ENCODE results near the gene PHLDB2. TPM values are rescaled to one million over a fixed set of nuclear protein-coding genes. Genes with fewer than 3 reads are reported as not detected.

PHLDB2 gene
- total and polyA plus RNA-seq, 2 of the 4 experiments (the other 2 are of a cell fraction) = 10.6 to 28.7 TPM

DNA sequence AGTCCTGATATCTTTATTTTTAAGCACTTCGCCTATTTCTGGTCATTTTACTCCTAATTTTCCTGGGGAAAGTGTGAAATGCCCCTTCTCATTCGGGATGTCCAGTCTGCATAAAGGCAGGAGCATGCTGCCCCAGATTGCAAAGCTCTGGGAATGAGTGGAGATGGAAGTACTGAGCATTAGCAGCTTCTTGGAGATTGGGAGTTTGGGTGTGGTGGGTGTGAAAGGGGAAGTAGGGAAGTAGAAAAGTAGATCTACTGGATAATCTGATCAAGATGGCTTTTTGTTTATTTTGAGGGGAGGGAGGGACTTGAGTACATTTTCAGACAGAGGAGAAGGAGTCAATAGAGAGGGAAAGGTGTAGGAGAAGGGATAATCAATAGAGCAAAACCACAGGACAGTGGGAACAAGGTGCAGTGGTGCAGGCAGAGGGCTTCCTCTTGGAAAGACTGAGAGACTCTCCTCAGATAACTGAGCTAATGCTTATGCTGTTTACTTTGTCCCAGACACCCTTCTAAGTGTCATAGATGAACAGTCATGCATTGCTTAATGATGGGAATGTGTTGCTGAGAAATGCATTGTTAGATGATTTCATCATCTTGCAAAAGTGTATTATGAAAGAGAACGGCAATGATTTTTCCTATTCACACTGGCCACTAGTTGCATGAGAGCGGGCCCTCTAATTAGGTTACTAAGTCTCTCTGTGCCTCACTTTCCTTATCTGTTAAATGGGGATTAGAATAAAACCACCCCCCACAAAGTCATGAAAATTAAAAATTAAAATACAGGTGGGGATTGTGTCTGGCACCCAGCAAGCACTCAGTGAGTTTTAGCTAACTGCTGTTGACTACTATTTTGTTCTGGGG, 45.5 kb downstream of the PHLDB2 start (continued):
- TF ChIP-seq, protein P1, sequence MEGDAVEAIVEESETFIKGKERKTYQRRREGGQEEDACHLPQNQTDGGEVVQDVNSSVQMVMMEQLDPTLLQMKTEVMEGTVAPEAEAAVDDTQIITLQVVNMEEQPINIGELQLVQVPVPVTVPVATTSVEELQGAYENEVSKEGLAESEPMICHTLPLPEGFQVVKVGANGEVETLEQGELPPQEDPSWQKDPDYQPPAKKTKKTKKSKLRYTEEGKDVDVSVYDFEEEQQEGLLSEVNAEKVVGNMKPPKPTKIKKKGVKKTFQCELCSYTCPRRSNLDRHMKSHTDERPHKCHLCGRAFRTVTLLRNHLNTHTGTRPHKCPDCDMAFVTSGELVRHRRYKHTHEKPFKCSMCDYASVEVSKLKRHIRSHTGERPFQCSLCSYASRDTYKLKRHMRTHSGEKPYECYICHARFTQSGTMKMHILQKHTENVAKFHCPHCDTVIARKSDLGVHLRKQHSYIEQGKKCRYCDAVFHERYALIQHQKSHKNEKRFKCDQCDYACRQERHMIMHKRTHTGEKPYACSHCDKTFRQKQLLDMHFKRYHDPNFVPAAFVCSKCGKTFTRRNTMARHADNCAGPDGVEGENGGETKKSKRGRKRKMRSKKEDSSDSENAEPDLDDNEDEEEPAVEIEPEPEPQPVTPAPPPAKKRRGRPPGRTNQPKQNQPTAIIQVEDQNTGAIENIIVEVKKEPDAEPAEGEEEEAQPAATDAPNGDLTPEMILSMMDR (conservative IDR thresholded peaks at IDR 0.05; ENCODE audit: low read depth, low read length) = 0 out of 2 replicates have a peak, but pooled peaks have one; percentile 19

DNA sequence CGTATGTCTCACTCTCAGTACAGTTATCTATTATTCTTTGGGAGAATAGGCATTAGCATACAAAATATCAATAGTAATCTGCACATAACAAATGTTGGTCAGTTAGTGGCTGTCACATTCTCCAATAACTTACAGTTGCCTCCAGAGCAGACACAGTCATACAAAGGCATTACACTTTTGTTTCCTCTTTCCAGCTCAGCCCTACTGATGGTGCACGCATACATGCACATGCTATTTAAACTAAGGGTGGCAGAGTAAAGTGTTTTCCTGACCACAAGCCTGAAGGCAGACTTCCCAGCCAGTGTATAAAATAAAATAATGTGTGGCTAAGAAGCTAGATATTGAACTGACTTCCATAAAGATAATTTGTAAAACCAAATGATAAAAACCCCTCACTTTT, 47.6 kb downstream of the PHLDB2 start:
- dilution Hi-C loops (cut with HindIII; ENCODE audit: low sequenced_read_pairs, unreplicated experiment) (no loop called here), intact Hi-C loops (cut with micrococcal nuclease) (loop anchor here (1.0 kb wide), 1 partner anchor 41 kb away; no protein-coding TSS in a partner anchor), in situ Hi-C loops (cut with MboI; ENCODE audit: low sequenced_read_pairs) (no loop called here)
- Histone ChIP-seq H3K9me1 (ENCODE audit: insufficient read depth, low read length) (peaks cover 9% of the 10 kb centered on the region; the same call in 1 of the 2 replicates), H3K23ac (ENCODE audit: low read depth, low read length) (no peak overlapping the region), H2BK120ac (ENCODE audit: low read depth, low read length) (peak overlapping the region; percentile 55; the same call in 1 of the 2 replicates), H2BK15ac (ENCODE audit: low read depth, low read length) (peak overlapping the region; percentile 71; the same call in 1 of the 3 replicates), H4K20me1 (ENCODE audit: insufficient read depth, low read length) (no peaks in the 10 kb centered on the region), H3K79me1 (ENCODE audit: low read depth in 1 of 2, low read length in 2 of 2) (peaks cover 0 to 22% of the 10 kb centered on the region in 2 experiments; a peak in 2 of 4 replicates), H4K5ac (ENCODE audit: low read depth, low read length) (no peak overlapping the region), H3K27me3 (ENCODE audit: control insufficient read depth, insufficient read depth, low read length) (no peaks in the 10 kb centered on the region), H2BK20ac (ENCODE audit: low read depth, low read length) (peak overlapping the region; percentile 69; the same call in 1 of the 2 replicates), H3K4me3 (ENCODE audit: insufficient read depth, low read depth, low read length) (no peak overlapping the region), H2AK9ac (replicated peaks; ENCODE audit: low read depth, low read length, poor library complexity) (no peak overlapping the region), H3K9me3 (ENCODE audit: control insufficient read depth, insufficient read depth, low read length) (no peaks in the 10 kb centered on the region), H3K4ac (ENCODE audit: low read depth, low read length) (peak overlapping the region; percentile 61), H2AK5ac (ENCODE audit: low read depth, low read length) (peak overlapping the region; percentile 33; the same call in 1 of the 2 replicates), H4K91ac (ENCODE audit: insufficient read depth, low read depth, low read length) (0 out of 2 replicates have a peak overlapping the region, but pooled peaks have one; percentile 57), H3K4me1 (ENCODE audit: control insufficient read depth, insufficient read depth, low read length) (peaks cover 17% of the 10 kb centered on the region), H2AFZ (replicated peaks; ENCODE audit: low read length, poor library complexity) (no peak overlapping the region), H3K18ac (ENCODE audit: low read depth, low read length) (no peak overlapping the region), H3K4me2 (ENCODE audit: low read depth, low read length) (peak overlapping the region; percentile 8; the same call in 1 of the 2 replicates), H3K36me3 (ENCODE audit: control insufficient read depth, insufficient read depth, low read length) (no peaks in the 10 kb centered on the region), H3K56ac (ENCODE audit: extremely low read depth, insufficient read depth, low read length) (no peak overlapping the region), H3K9ac (ENCODE audit: low read depth, low read length) (no peak overlapping the region), H4K8ac (ENCODE audit: low read depth in 2 of 2, low read length in 2 of 2) (no peak overlapping the region), H3K14ac (replicated peaks; ENCODE audit: low read depth, low read length) (no peak overlapping the region), H3K27ac (ENCODE audit: insufficient read depth, low read length) (no peak overlapping the region), H2BK5ac (ENCODE audit: low read depth, low read length, poor library complexity, severe bottlenecking) (peak overlapping the region; percentile 67)
- TF ChIP-seq BHLHE40 (IDR thresholded peaks at IDR 0.05; ENCODE audit: low read depth, low read length) (peak; percentile 93), MAFK (IDR thresholded peaks at IDR 0.05; ENCODE audit: low read depth, low read length) (no peak)
- DNase-seq = peak; percentile 77
- BruUV-seq (replicated peaks) = no TSS peak
- ChIA-PET CTCF (interaction anchor here (0.8 kb wide), 1 partner anchor 13 kb away, joined by 3 read pairs; no protein-coding TSS in a partner anchor), POLR2A (ENCODE audit: unreplicated experiment) (no interaction called here)
- WGBS, 2 experiments (ENCODE audit: extremely low coverage in 2 of 2, insufficient read length in 1 of 2) = no CpG with 5 or more reads among the region's 2 CpGs
- ATAC-seq (ENCODE audit: low read depth) = peak; percentile 68

All from IMR-90 (cell line).